Epithelial cell of esophagus (primary cell): Measurements from ENCODE around the gene LCP1.
"Not testable (repeated sequence)": the region's sequence is repeated elsewhere in the genome, so short reads cannot be mapped to it uniquely, and the experiment has no call there.

Source experiments
- DNase-seq: peaks from one replicate; pipeline ENCODE4 v3.0.0; 2010; ENCODE audit warnings: low read depth
- H3K4me3 ChIP-seq: 2 replicates; pipeline ENCODE4 v1.5.1; 2011; ENCODE audit warnings: mild to moderate bottlenecking, low read length, control low read depth
- TF ChIP-seq, protein P1 (sequence below): IDR thresholded peaks from 2 replicates; pipeline ENCODE4 v1.5.1; 2011; ENCODE audit warnings: low read depth, mild to moderate bottlenecking, low read length, control low read depth, inconsistent platforms; ENCODE audit not compliant: insufficient read depth; ENCODE audit errors: missing control alignments

Gene LCP1, protein sequence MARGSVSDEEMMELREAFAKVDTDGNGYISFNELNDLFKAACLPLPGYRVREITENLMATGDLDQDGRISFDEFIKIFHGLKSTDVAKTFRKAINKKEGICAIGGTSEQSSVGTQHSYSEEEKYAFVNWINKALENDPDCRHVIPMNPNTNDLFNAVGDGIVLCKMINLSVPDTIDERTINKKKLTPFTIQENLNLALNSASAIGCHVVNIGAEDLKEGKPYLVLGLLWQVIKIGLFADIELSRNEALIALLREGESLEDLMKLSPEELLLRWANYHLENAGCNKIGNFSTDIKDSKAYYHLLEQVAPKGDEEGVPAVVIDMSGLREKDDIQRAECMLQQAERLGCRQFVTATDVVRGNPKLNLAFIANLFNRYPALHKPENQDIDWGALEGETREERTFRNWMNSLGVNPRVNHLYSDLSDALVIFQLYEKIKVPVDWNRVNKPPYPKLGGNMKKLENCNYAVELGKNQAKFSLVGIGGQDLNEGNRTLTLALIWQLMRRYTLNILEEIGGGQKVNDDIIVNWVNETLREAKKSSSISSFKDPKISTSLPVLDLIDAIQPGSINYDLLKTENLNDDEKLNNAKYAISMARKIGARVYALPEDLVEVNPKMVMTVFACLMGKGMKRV

DNA sequence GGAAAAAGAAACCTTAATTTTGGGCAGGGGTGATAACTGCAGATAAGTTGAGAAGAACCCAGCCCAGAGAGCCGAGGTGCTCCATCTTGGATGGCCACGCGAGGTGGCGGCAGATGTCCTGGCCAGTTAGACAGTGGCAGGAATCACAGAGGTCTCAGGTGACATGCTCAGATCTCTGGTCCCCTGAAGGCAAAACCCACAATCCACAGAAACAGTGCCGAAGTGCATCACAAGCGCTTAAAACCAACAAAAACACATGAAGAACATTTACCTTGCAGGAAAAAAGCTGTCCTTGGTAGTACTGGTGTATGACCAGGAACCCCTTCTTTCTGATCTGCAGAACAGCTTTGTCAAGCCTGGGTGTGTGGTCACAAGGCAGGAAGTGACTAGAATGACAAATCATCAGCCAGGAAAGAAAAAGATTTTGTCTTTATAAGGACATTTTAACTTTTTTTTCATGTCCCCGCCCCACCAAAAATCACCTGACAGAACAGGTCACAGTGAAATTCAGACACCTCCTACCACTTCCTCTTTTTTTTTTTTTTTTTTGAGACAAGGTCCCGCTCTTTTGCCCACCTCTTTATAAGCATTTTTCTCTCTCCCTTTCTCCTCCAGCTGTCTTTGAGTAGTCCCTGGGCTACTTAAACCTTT is at the start of gene LCP1:
Gene LCP1, minus strand, starts transcription at position 338 of the 651 bp plus-strand sequence. CDS start 22,515 bp downstream, outside the sequence.
- H3K4me3 ChIP-seq: no peak within 1 kb of the TSS
- TF ChIP-seq, protein P1, sequence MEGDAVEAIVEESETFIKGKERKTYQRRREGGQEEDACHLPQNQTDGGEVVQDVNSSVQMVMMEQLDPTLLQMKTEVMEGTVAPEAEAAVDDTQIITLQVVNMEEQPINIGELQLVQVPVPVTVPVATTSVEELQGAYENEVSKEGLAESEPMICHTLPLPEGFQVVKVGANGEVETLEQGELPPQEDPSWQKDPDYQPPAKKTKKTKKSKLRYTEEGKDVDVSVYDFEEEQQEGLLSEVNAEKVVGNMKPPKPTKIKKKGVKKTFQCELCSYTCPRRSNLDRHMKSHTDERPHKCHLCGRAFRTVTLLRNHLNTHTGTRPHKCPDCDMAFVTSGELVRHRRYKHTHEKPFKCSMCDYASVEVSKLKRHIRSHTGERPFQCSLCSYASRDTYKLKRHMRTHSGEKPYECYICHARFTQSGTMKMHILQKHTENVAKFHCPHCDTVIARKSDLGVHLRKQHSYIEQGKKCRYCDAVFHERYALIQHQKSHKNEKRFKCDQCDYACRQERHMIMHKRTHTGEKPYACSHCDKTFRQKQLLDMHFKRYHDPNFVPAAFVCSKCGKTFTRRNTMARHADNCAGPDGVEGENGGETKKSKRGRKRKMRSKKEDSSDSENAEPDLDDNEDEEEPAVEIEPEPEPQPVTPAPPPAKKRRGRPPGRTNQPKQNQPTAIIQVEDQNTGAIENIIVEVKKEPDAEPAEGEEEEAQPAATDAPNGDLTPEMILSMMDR: no peak
- DNase-seq: no peak

DNA sequence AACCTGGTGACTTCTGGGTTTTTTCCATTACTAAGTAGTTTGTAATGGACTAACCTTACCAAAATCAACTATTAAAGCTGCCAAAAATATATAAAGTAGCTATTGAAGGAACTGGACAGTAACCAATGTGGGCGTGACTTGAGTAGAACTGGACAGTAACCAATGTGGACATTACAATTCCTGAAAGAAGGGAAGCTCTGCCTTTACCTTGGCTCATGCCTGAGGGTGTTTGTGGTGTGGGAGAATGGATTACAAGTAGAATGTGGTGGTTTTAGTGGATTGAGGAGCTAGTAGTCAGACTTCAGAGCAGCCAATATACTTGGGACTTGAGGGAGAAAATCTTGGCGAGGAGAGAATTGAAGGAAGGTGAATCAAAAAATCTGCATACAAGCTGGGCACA is 47.3 kb upstream of the LCP1 start:
- TF ChIP-seq, protein P1: no peak
- no peak for DNase-seq
- no peak overlapping the region for H3K4me3 ChIP-seq

DNA sequence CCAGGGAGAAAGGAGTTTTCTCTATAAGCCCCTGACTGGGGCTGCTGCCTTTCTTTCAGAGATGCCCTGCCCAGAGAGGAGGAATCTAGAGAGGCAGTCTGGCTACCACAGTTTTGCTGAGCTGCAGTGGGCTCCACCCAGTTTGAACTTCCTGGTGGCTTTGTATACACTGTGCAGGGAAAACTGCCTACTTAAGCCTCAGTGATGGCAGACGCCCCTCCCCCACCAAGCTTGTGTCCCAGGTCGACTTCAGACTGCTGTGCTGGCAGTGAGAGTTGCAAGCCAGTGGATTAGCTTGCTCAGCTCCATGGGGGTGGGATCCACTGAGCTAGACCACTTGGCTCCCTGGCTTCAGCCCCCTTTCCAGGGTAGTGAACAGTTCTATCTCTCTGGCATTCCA is 38.3 kb upstream of the LCP1 start:
- DNase-seq: not testable (repeated sequence)

DNA sequence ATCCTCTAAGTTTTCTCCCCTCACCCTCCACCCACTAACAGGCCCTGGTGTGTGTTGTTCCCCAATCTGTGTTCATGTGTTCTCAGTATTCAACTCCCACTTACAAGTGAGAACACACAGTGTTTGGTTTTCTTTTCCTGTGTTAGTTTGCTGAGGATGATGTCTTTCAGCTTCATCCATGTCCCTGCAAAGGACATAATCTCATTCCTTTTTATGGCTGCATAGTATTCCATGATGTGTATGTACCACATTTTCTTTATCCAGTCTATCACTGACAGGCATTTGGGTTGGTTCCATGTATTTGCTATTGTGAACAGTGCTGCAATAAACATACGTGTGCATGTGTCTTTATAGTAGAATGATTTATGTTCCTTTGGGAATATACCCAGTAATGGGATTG is 32.8 kb upstream of the LCP1 start:
- not testable (repeated sequence) for DNase-seq, H3K4me3 ChIP-seq

More for the DNA sequence above, 38.3 kb upstream of the LCP1 start:
- not testable (repeated sequence) for H3K4me3 ChIP-seq

DNA sequence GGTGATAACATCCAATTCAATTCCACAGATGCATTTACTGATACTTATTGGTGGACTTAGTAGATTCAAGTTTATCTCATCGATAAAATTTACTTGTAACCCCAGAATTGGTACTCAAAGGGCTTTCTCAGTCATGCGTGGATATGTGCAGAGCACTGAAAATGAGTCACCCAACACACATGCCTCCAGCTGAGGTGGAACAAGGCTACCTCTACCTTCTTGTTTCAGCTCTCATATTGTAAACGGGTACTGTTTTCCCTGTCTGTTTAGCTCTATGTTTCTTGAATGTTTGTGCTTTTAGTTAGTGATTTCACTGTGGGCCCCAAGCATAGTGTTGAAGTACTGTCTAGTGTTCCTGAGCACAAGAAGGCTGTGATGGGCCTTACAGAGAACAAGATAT is 31.3 kb upstream of the LCP1 start:
- TF ChIP-seq, protein P1: no peak
- peak; percentile 29 for DNase-seq
- no peak overlapping the region for H3K4me3 ChIP-seq

DNA sequence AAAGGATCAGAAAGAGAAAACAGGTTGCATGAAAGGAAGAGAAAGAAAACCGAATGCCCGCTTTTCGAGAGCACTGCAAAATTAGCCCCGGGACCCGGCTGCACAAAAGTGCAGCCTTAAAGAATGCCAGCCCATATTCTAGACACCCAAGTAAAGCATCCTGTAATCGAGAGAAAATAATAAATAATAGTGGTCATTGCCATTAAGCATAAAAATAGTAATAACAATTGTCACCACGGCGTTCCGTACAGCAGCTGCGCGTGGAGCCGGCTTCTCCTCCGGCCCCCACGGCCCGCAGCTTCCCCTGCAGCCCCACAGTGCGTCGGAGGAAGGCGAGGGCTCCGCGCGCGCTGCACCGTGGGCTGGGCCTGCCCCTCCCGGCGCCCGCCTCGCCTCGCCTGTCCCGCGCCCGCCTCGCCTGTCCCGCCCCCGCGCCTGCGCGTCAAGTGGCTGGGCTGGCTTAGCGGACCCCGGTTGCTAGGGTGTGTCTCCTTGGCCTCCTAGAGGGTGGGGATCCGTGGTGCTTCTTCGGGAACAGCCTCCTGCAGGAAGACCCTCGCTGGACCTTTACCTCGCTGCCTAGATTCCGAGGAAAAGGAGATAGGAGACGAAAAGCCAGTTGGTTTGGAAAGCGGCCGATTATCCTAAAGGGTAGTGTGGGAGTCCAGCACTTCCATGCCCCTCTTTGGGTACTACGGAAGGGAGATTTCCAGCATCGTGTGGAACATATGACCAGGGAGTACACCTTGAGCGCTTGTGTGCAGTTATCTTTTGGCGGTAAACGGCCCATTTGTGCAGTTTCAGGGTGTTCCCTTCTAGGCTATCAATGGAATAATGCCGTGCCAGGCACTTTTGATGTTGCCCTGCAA is 29.7 kb upstream of the LCP1 start, which contains the start of gene LRRC63:
Gene LRRC63, plus strand, starts transcription at position 446 of the 869 bp plus-strand sequence. CDS start 1,107 bp downstream, outside the sequence.
- H3K4me3 ChIP-seq: peak within 1 kb of the TSS; percentile 13
- peak; percentile 46 for DNase-seq
- TF ChIP-seq, protein P1: no peak

DNA sequence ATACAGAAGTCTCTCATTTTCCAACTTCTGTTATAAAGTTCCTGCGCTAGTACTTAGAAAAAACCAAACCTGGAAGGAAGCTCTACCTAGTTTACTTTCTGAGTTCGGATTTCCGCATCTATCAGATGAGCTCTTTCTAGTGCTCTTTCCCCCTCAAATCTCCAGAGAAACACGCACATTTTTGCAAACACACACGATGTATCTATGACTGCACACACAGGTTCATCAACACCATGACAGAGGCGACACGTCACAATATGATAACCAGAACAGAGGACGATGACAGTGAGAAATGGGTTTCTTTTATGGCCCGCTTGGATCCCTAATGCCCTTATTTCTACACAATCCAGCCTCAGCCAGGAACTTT is 29.1 kb upstream of the LCP1 start:
- TF ChIP-seq, protein P1: no peak
- DNase-seq: peak; percentile 4
- peak overlapping the region; percentile 13 for H3K4me3 ChIP-seq
